Peyer's patch (tissue), 4 donors: ENCODE measurements around the gene PI16. TPM values are rescaled to one million over a fixed set of nuclear protein-coding genes. Genes with fewer than 3 reads are reported as not detected.

ENCODE experiments used
- DNase-seq, 3 donors: peaks; one replicate each; pipeline ENCODE4 v3.0.0-alpha.2; 2017 to 2019
- H3K27ac ChIP-seq, 4 donors: fragments of 200-600 bp; sonication (generic); one replicate each; pipeline ENCODE4 v1.5.1; 2016 to 2019
- H3K27me3 ChIP-seq, 2 donors: fragments of 200-600 bp; sonication (generic); one replicate each; pipeline ENCODE4 v1.5.1; 2019
- H3K36me3 ChIP-seq, 3 donors: fragments of 200-600 bp; sonication (generic); one replicate each; pipeline ENCODE4 v1.5.1; 2016 to 2019
- H3K4me1 ChIP-seq, 4 donors: fragments of 200-600 bp; sonication (generic); one replicate each; pipeline ENCODE4 v1.5.1; 2016 to 2019
- H3K4me3 ChIP-seq, 4 donors: fragments of 200-600 bp; sonication (generic); 1 replicate in 3 of 4; 2 replicates in 1 of 4; pipeline ENCODE4 v1.5.1; 2016 to 2019; ENCODE audit warnings: mild to moderate bottlenecking in 1 of 4
- H3K9me3 ChIP-seq, 4 donors: fragments of 200-600 bp; sonication (generic); one replicate each; pipeline ENCODE4 v1.5.1; 2016 to 2019; ENCODE audit warnings: mild to moderate bottlenecking in 1 of 4
- POLR2A ChIP-seq, 2 donors: fragments of 450-650 bp; IDR thresholded peaks; one replicate each; pipeline ENCODE4 v1.5.1; 2017; ENCODE audit warnings: antibody characterized with exemption in 2 of 2, mild to moderate bottlenecking in 2 of 2, moderate library complexity in 2 of 2
- total RNA-seq, 4 donors: library from RNA; depleted of rRNA; stranded (reverse); fragments of >200 nt; gene quantifications; one replicate each; pipeline ENCODE4 v1.1.0, GENCODE V29; 2016
- TF ChIP-seq, protein P1 (sequence below), 6 experiments: fragments of 450-650 bp in 4 of 6; fragments of 200-600 bp in 2 of 6; sonication (generic) in 1 of 6; IDR thresholded peaks; one replicate each; pipeline ENCODE4 v1.5.1; 2017 to 2019; ENCODE audit warnings: antibody characterized with exemption in 6 of 6, mild to moderate bottlenecking in 3 of 6, moderate library complexity in 1 of 6

Gene PI16
- total RNA-seq, 4 donors from 2014 or later, result 1.5 to 6.2 TPM; not detected in 2

DNA sequence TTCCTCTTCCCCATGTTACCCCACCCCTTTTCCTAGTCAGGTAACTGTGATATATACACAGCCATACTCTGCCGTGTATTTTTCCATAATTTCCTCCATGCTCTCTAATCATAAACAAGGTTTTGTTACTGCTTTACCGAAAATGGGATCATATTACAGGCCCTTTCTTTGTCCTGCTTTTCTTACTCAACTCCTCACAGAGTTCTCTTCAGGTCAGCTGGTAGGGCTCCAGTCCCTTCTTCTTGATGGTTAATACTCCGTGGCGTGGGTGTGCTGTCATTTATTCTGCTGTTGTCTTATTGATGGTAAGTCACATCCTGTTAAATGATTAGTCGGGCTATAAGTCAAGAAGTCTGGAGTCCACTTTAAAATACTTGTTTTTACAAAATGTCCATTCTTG is 24.9 kb upstream of the PI16 start:
- H3K27me3 ChIP-seq, result no peaks in the 10 kb centered on the region
- peaks cover 0 to 6% (median 0%) of the 10 kb centered on the region in 3 donors for H3K36me3 ChIP-seq
- H3K4me3 ChIP-seq, result no peak overlapping the region
- no peak for TF ChIP-seq POLR2A (IDR thresholded peaks at IDR 0.05)
- TF ChIP-seq, protein P1, sequence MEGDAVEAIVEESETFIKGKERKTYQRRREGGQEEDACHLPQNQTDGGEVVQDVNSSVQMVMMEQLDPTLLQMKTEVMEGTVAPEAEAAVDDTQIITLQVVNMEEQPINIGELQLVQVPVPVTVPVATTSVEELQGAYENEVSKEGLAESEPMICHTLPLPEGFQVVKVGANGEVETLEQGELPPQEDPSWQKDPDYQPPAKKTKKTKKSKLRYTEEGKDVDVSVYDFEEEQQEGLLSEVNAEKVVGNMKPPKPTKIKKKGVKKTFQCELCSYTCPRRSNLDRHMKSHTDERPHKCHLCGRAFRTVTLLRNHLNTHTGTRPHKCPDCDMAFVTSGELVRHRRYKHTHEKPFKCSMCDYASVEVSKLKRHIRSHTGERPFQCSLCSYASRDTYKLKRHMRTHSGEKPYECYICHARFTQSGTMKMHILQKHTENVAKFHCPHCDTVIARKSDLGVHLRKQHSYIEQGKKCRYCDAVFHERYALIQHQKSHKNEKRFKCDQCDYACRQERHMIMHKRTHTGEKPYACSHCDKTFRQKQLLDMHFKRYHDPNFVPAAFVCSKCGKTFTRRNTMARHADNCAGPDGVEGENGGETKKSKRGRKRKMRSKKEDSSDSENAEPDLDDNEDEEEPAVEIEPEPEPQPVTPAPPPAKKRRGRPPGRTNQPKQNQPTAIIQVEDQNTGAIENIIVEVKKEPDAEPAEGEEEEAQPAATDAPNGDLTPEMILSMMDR (IDR thresholded peaks at IDR 0.05), result no peak
- no peaks in the 10 kb centered on the region for H3K9me3 ChIP-seq
- H3K27ac ChIP-seq, result no peak overlapping the region
- no peak for DNase-seq
- no peaks in the 10 kb centered on the region for H3K4me1 ChIP-seq

DNA sequence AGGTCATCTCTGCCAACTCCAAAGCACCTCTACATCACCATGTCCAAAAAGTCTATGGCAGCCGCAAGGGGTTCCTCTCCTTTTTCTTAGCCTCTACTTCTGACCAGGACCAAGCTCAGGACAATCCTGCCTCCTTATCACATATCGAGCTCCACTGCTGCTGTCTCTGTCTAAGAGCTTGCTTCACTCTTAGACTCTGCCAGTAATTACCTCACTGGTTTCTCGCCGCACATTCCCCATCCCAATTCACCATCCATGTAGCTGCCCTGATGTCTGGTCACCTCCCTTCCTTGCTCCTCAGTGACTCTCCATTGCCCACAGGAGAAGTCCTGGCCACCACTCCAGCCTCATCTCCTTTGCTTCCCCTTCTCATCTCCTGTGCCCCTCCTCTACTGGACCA is 24.1 kb upstream of the PI16 start:
- no peak overlapping the region for H3K27ac ChIP-seq
- DNase-seq, result no peak
- H3K9me3 ChIP-seq, result no peaks in the 10 kb centered on the region
- no peak for TF ChIP-seq POLR2A (IDR thresholded peaks at IDR 0.05)
- TF ChIP-seq, protein P1 (IDR thresholded peaks at IDR 0.05), result no peak
- H3K36me3 ChIP-seq, result no peaks in the 10 kb centered on the region
- no peaks in the 10 kb centered on the region for H3K27me3 ChIP-seq
- H3K4me3 ChIP-seq, result no peak overlapping the region
- H3K4me1 ChIP-seq, result no peaks in the 10 kb centered on the region

DNA sequence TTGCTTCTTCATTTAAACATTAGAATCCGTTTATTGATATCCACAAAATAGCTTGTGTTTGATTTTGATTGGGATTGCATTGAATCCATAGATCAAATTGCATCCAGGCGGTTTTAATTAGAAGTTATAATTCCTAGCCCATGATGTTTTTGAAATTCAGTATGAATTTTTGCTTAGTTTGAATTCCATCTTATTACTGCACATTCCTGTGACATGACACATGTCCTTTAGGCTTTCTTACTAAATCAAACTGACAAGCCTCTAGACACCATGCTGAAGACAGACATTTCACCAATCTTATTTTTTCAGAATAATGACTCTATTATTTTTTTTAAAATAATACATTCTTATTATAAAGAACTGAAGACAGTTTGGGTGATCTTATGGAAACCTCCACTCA is 21.4 kb upstream of the PI16 start:
- Histone ChIP-seq H3K36me3 (no peaks in the 10 kb centered on the region), H3K4me1 (no peaks in the 10 kb centered on the region), H3K9me3 (no peaks in the 10 kb centered on the region), H3K27ac (no peak overlapping the region), H3K4me3 (no peak overlapping the region), H3K27me3 (no peaks in the 10 kb centered on the region)
- DNase-seq, result no peak
- TF ChIP-seq, protein P1 (IDR thresholded peaks at IDR 0.05), result no peak
- no peak for TF ChIP-seq POLR2A (IDR thresholded peaks at IDR 0.05)

- Histone ChIP-seq H3K9me3 (no peaks in the 10 kb centered on the region), H3K27ac (no peak overlapping the region), H3K36me3 (no peaks in the 10 kb centered on the region), H3K27me3 (no peaks in the 10 kb centered on the region), H3K4me3 (no peak overlapping the region), H3K4me1 (no peaks in the 10 kb centered on the region)
- TF ChIP-seq, protein P1 (IDR thresholded peaks at IDR 0.05), result no peak
- no peak for TF ChIP-seq POLR2A (IDR thresholded peaks at IDR 0.05)
- DNase-seq, result no peak
Measured at GRCh38 chr6:36933519-36933918, 21.0 kb upstream of the PI16 start.

- no peaks in the 10 kb centered on the region for H3K9me3 ChIP-seq
- H3K27me3 ChIP-seq, result no peaks in the 10 kb centered on the region
- TF ChIP-seq POLR2A (IDR thresholded peaks at IDR 0.05), result no peak
- TF ChIP-seq, protein P1 (IDR thresholded peaks at IDR 0.05), result no peak
- DNase-seq, result no peak
- no peaks in the 10 kb centered on the region for H3K4me1 ChIP-seq
- H3K4me3 ChIP-seq, result no peak overlapping the region
- H3K36me3 ChIP-seq, result no peaks in the 10 kb centered on the region
- no peak overlapping the region for H3K27ac ChIP-seq
Measured at GRCh38 chr6:36934901-36935300, 19.6 kb upstream of the PI16 start.

GRCh38 chr6:36936824-36937223 is 17.7 kb upstream of the PI16 start:
- H3K4me1 ChIP-seq, result no peaks in the 10 kb centered on the region
- H3K4me3 ChIP-seq, result no peak overlapping the region
- no peak overlapping the region for H3K27ac ChIP-seq
- no peaks in the 10 kb centered on the region for H3K27me3 ChIP-seq
- DNase-seq, result no peak
- H3K9me3 ChIP-seq, result no peaks in the 10 kb centered on the region
- no peaks in the 10 kb centered on the region for H3K36me3 ChIP-seq
- no peak for TF ChIP-seq POLR2A (IDR thresholded peaks at IDR 0.05)
- TF ChIP-seq, protein P1 (IDR thresholded peaks at IDR 0.05), result no peak
